GM23338 (cell line): ENCODE data around the gene GRIN2C.

Experiments used
- CREB1 ChIP-seq: fragments of 250-450 bp; sonication (Bioruptor Pico); IDR thresholded peaks from 2 replicates; pipeline ENCODE4 v1.5.0; 2020; ENCODE audit warnings: low read depth, mild to moderate bottlenecking, moderate library complexity
- EZH2 ChIP-seq: fragments of 200-600 bp; sonication (generic); IDR thresholded peaks from one replicate; pipeline ENCODE4 v1.8.0; 2017; ENCODE audit warnings: antibody characterized with exemption, mild to moderate bottlenecking, low read depth; ENCODE audit not compliant: unreplicated experiment
- EZH2phosphoT487 ChIP-seq: fragments of 200-600 bp; sonication (generic); IDR thresholded peaks from one replicate; pipeline ENCODE4 v1.8.1; 2018; ENCODE audit warnings: antibody characterized with exemption; ENCODE audit not compliant: unreplicated experiment
- NANOG ChIP-seq: IDR thresholded peaks from 2 replicates; pipeline ENCODE4 v1.6.1; 2016; ENCODE audit warnings: antibody characterized with exemption, borderline replicate concordance
- POLR2AphosphoS5 ChIP-seq: IDR thresholded peaks from 2 replicates; pipeline ENCODE4 v1.6.1; 2016; ENCODE audit warnings: antibody characterized with exemption, low read depth
- STAT1 ChIP-seq: IDR thresholded peaks from one replicate; pipeline ENCODE4 v1.6.1; 2016; ENCODE audit warnings: antibody characterized with exemption; ENCODE audit not compliant: unreplicated experiment
- TF ChIP-seq, protein P1 (sequence below), 2 experiments: fragments of 200-600 bp in 1 of 2; sonication (generic) in 1 of 2; conservative IDR thresholded peaks; 2 replicates each; pipeline versions ENCODE4 v1.5.1 to v1.6.1; 2016 to 2017; ENCODE audit warnings: antibody characterized with exemption in 2 of 2, low read depth in 2 of 2, mild to moderate bottlenecking in 2 of 2, moderate library complexity in 1 of 2
- TF ChIP-seq, protein P2 (sequence below): IDR thresholded peaks from one replicate; pipeline ENCODE4 v1.6.1; 2018; ENCODE audit warnings: antibody characterized with exemption; ENCODE audit not compliant: unreplicated experiment

DNA sequence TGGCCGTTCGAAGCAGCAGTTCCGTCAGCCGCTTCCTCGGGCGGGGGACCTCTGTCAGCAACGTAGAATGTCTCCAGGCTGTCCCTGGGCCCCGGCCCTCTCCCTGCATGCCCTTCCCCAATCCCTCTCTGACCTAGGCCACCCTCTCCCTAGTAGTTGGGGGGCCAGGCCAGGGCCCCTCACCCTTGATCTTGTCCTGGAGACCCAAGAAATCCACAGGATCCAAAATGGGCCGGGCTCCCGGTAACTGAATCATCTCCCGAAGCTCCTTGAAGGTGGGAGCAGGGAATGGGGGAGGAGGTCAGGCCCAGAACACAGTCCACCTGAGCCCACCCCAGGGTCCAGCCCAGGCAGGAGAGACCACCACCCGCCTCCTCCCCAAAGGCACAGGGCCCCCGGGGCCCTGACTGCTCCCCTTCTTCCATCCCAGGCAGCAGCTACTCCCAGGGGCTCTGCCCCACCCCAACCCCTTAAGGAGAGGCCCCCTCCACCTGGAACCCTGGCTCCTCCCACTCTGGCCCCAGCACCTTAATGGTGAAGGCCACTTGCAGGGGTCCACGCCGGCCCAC lies 4.7 kb upstream of the GRIN2C start:
- no peak for TF ChIP-seq EZH2
- TF ChIP-seq POLR2AphosphoS5, result no peak
- no peak for TF ChIP-seq EZH2phosphoT487
- TF ChIP-seq, protein P1, sequence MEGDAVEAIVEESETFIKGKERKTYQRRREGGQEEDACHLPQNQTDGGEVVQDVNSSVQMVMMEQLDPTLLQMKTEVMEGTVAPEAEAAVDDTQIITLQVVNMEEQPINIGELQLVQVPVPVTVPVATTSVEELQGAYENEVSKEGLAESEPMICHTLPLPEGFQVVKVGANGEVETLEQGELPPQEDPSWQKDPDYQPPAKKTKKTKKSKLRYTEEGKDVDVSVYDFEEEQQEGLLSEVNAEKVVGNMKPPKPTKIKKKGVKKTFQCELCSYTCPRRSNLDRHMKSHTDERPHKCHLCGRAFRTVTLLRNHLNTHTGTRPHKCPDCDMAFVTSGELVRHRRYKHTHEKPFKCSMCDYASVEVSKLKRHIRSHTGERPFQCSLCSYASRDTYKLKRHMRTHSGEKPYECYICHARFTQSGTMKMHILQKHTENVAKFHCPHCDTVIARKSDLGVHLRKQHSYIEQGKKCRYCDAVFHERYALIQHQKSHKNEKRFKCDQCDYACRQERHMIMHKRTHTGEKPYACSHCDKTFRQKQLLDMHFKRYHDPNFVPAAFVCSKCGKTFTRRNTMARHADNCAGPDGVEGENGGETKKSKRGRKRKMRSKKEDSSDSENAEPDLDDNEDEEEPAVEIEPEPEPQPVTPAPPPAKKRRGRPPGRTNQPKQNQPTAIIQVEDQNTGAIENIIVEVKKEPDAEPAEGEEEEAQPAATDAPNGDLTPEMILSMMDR (conservative IDR thresholded peaks at IDR 0.05; ENCODE audit: low read depth in 2 of 2), result no peak
- no peak for TF ChIP-seq CREB1 (CRISPR knock-in tag)
- TF ChIP-seq, protein P2, sequence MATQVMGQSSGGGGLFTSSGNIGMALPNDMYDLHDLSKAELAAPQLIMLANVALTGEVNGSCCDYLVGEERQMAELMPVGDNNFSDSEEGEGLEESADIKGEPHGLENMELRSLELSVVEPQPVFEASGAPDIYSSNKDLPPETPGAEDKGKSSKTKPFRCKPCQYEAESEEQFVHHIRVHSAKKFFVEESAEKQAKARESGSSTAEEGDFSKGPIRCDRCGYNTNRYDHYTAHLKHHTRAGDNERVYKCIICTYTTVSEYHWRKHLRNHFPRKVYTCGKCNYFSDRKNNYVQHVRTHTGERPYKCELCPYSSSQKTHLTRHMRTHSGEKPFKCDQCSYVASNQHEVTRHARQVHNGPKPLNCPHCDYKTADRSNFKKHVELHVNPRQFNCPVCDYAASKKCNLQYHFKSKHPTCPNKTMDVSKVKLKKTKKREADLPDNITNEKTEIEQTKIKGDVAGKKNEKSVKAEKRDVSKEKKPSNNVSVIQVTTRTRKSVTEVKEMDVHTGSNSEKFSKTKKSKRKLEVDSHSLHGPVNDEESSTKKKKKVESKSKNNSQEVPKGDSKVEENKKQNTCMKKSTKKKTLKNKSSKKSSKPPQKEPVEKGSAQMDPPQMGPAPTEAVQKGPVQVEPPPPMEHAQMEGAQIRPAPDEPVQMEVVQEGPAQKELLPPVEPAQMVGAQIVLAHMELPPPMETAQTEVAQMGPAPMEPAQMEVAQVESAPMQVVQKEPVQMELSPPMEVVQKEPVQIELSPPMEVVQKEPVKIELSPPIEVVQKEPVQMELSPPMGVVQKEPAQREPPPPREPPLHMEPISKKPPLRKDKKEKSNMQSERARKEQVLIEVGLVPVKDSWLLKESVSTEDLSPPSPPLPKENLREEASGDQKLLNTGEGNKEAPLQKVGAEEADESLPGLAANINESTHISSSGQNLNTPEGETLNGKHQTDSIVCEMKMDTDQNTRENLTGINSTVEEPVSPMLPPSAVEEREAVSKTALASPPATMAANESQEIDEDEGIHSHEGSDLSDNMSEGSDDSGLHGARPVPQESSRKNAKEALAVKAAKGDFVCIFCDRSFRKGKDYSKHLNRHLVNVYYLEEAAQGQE, result no peak
- TF ChIP-seq NANOG, result no peak
- no peak for TF ChIP-seq STAT1
